SK-N-MC (cell line): ENCODE measurements around the gene TBC1D7.

Source experiments
- EZH2 ChIP-seq: fragments of 200-600 bp; sonication (generic); IDR thresholded peaks from one replicate; pipeline ENCODE4 v1.6.1; 2017; ENCODE audit warnings: antibody characterized with exemption
- POLR2AphosphoS5 ChIP-seq: IDR thresholded peaks from 2 replicates; pipeline ENCODE4 v1.6.1; 2012; ENCODE audit warnings: mild to moderate bottlenecking, low read depth, low read length, borderline replicate concordance

GRCh38 chr6:13314806-13315205 lies 13.5 kb downstream of the TBC1D7 start:
- no peak for TF ChIP-seq EZH2
- no peak for TF ChIP-seq POLR2AphosphoS5
